Neural cell (in vitro differentiated cells): ENCODE data around the gene CLIC2.

Source experiments
- EZH2 ChIP-seq: fragments of 200-600, 300-800 bp; shearing (Covaris generic), sonication (generic); IDR thresholded peaks from 2 replicates; pipeline ENCODE4 v1.6.1; 2014; ENCODE audit warnings: antibody characterized with exemption, low read length, borderline replicate concordance, mild to moderate bottlenecking; ENCODE audit not compliant: insufficient read depth, poor library complexity, severe bottlenecking
- POLR2AphosphoS5 ChIP-seq: IDR thresholded peaks from 2 replicates; pipeline ENCODE4 v1.6.1; 2012
- SMC3 ChIP-seq: fragments of 450-650 bp; conservative IDR thresholded peaks from 2 replicates; pipeline ENCODE4 v1.6.1; 2014; ENCODE audit warnings: antibody characterized with exemption, mild to moderate bottlenecking, moderate library complexity; ENCODE audit not compliant: poor library complexity
- TF ChIP-seq, protein P1 (sequence below): fragments of 450-650 bp; IDR thresholded peaks from 2 replicates; pipeline ENCODE4 v1.5.1; 2014; ENCODE audit warnings: antibody characterized with exemption, mild to moderate bottlenecking, moderate library complexity; ENCODE audit not compliant: poor library complexity, severe bottlenecking

DNA sequence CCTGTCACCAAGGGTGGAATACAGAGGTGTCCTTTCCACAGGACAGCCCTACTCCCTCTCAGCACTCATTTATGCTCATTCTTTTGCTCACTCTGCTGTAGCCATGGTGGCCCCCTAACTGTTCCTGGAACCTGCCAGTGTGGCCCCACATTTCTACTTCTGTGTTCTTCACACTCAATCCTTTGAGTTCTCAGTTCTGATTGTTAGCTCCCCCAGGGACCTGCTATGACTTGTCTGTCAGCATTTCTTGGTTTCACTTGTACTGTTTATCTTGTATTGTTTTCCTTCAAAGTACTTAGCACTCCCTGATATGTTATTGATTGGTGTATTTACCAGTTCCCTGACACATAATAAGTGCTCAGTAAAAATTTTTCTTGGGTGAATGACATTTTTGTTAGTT, 103.3 kb downstream of the CLIC2 start:
- TF ChIP-seq POLR2AphosphoS5 (no peak), EZH2 (no peak), SMC3 (no peak)
- TF ChIP-seq, protein P1, sequence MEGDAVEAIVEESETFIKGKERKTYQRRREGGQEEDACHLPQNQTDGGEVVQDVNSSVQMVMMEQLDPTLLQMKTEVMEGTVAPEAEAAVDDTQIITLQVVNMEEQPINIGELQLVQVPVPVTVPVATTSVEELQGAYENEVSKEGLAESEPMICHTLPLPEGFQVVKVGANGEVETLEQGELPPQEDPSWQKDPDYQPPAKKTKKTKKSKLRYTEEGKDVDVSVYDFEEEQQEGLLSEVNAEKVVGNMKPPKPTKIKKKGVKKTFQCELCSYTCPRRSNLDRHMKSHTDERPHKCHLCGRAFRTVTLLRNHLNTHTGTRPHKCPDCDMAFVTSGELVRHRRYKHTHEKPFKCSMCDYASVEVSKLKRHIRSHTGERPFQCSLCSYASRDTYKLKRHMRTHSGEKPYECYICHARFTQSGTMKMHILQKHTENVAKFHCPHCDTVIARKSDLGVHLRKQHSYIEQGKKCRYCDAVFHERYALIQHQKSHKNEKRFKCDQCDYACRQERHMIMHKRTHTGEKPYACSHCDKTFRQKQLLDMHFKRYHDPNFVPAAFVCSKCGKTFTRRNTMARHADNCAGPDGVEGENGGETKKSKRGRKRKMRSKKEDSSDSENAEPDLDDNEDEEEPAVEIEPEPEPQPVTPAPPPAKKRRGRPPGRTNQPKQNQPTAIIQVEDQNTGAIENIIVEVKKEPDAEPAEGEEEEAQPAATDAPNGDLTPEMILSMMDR: no peak
